ENCODE results near the gene PALD1. TPM values are rescaled to one million over a fixed set of nuclear protein-coding genes. Genes with fewer than 3 reads are reported as not detected.
A peak's percentile ranks its signal among the peaks of the same experiment; 100 is the strongest.

PALD1 gene
- polyA plus RNA-seq, 2 of the 4 experiments (the other 2 are of a cell fraction), result 3.6 to 5.5 TPM

DNA sequence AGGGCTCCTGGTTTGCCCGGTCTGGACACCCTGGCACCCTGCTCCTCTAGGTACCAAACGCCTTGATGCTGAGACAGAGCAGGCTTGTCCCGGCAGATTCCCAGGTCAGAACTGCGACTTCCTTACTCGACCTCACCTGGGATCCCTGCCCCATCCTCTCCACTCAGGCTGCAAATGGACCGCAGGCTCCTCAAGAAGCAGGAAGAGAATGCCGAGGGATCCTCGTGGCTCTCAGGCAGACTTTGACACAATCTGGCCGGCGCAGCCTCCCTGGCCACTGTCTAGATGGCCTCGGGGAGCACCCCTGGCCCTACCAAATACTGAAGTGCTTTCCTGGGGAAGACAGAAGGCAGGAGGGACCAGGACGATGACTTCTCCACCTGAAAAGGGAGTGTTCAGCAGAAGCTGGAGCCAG is 36.7 kb upstream of the PALD1 start:
- POLR2A ChIA-PET, result no interaction called here
- Histone ChIP-seq H3K4me2 (no peak overlapping the region), H3K9me3 (no peaks in the 10 kb centered on the region), H3K27ac (no peak overlapping the region), H3K4me1 (no peaks in the 10 kb centered on the region), H3K4me3 (no peak overlapping the region)
- TF ChIP-seq SREBF2 (IDR thresholded peaks at IDR 0.05), result no peak
- TF ChIP-seq BHLHE40 (IDR thresholded peaks at IDR 0.05; ENCODE audit: low read depth, low read length), result no peak
- TF ChIP-seq ESRRA (IDR thresholded peaks at IDR 0.05; ENCODE audit: borderline replicate concordance, low read length), result no peak
- TF ChIP-seq PBX3 (IDR thresholded peaks at IDR 0.05), result no peak
- no peak for TF ChIP-seq ELK1 (IDR thresholded peaks at IDR 0.05; ENCODE audit: low read depth, low read length)
- TF ChIP-seq CHD2 (IDR thresholded peaks at IDR 0.05; ENCODE audit: low read length, partially characterized antibody), result no peak
- FAIRE-seq (no peak), ATAC-seq (peak in 1 of 2 experiments; percentile 37; a peak in 3 of 6 replicates), DNase-seq (ENCODE audit: low read depth in 1 of 2, low spot score in 1 of 2) (no peak)
- CTCF ChIA-PET, result interaction anchor here (0.8 to 2.0 kb wide), 2 partner anchors 10 to 20 kb away, joined by 4 to 10 read pairs; no protein-coding TSS in a partner anchor
- WGBS (ENCODE audit: missing lambda C conversion rate), result 54% methylated on average over 10 of the region's 12 CpGs

DNA sequence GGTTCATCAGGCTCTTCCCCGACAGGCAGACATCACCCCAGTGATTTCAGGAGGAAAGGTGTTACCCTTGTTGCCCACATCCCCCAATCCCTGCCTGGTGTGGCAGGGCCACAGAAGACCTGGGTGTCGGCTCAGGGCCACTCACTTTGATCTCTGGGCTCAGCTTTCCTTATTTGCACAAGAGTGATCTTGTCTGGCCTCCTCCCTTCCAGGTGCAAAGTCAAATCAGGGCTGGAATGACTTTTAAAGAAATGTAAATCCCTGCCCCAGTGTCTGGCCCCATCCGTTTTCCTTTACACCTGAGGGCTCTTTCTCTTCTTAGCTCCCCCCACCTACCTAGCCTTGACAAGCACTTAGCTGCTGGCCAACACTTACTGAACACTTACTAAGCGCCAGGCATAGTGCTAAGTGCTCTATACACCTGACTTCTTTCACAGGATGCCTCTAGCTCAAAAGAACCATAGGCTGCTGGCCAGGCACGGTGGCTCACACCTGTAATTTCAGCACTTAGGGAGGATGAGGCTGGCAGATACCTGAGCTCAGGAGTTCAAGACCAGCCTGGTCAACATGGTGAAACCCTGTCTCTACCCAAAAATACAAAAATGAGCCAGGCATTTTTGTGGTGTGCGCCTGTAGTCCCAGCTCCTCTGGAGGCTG is 36.1 kb upstream of the PALD1 start:
- H3K4me3 ChIP-seq, result no peak overlapping the region
- 55% methylated on average over 6 of the region's 6 CpGs for WGBS (ENCODE audit: missing lambda C conversion rate)
- no peak overlapping the region for H3K4me2 ChIP-seq
- ATAC-seq (no peak), DNase-seq (ENCODE audit: low read depth in 1 of 2, low spot score in 1 of 2) (no peak), FAIRE-seq (no peak)
- H3K4me1 ChIP-seq, result no peaks in the 10 kb centered on the region
- ChIA-PET POLR2A (no interaction called here), CTCF (interaction anchor here (0.8 to 2.0 kb wide), 2 partner anchors 10 to 19 kb away, joined by 4 to 10 read pairs; no protein-coding TSS in a partner anchor)
- no peaks in the 10 kb centered on the region for H3K9me3 ChIP-seq
- TF ChIP-seq CHD4 (IDR thresholded peaks at IDR 0.05; ENCODE audit: borderline replicate concordance) (no peak), USF2 (IDR thresholded peaks at IDR 0.05) (no peak), RCOR1 (IDR thresholded peaks at IDR 0.05; ENCODE audit: low read depth, low read length) (no peak)
- no peak overlapping the region for H3K27ac ChIP-seq

- WGBS (ENCODE audit: missing lambda C conversion rate), result 77% methylated on average over 4 of the region's 4 CpGs
- Histone ChIP-seq H3K4me2 (no peak overlapping the region), H3K4me1 (no peaks in the 10 kb centered on the region), H3K27ac (no peak overlapping the region), H3K4me3 (no peak overlapping the region), H3K9me3 (no peaks in the 10 kb centered on the region)
- CTCF ChIA-PET, result interaction anchor here (12.4 kb wide), 1 partner anchor 18 kb away, joined by 86 read pairs; no protein-coding TSS in a partner anchor
- FAIRE-seq (no peak), DNase-seq (ENCODE audit: low read depth in 1 of 2, low spot score in 1 of 2) (no peak), ATAC-seq (no peak)
- TF ChIP-seq POLR2AphosphoS2 (conservative IDR thresholded peaks at IDR 0.05; ENCODE audit: low read length) (no peak), MAZ (IDR thresholded peaks at IDR 0.05; ENCODE audit: borderline replicate concordance, low read depth, low read length) (no peak), E2F6 (IDR thresholded peaks at IDR 0.05; ENCODE audit: borderline replicate concordance, low read depth) (no peak), MAFK (IDR thresholded peaks at IDR 0.05; ENCODE audit: partially characterized antibody) (no peak), ELK1 (IDR thresholded peaks at IDR 0.05; ENCODE audit: low read depth, low read length) (no peak), FOSL2 (IDR thresholded peaks at IDR 0.05) (no peak), FOSL2 (CRISPR knock-in tag; IDR thresholded peaks at IDR 0.05) (no peak), PBX3 (IDR thresholded peaks at IDR 0.05) (no peak), CHD2 (IDR thresholded peaks at IDR 0.05; ENCODE audit: low read length, partially characterized antibody) (no peak)
- TF ChIP-seq, protein P1, sequence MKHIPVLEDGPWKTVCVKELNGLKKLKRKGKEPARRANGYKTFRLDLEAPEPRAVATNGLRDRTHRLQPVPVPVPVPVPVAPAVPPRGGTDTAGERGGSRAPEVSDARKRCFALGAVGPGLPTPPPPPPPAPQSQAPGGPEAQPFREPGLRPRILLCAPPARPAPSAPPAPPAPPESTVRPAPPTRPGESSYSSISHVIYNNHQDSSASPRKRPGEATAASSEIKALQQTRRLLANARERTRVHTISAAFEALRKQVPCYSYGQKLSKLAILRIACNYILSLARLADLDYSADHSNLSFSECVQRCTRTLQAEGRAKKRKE (CRISPR knock-in tag; IDR thresholded peaks at IDR 0.05; ENCODE audit: low read depth), result no peak
- TF ChIP-seq, protein P2, sequence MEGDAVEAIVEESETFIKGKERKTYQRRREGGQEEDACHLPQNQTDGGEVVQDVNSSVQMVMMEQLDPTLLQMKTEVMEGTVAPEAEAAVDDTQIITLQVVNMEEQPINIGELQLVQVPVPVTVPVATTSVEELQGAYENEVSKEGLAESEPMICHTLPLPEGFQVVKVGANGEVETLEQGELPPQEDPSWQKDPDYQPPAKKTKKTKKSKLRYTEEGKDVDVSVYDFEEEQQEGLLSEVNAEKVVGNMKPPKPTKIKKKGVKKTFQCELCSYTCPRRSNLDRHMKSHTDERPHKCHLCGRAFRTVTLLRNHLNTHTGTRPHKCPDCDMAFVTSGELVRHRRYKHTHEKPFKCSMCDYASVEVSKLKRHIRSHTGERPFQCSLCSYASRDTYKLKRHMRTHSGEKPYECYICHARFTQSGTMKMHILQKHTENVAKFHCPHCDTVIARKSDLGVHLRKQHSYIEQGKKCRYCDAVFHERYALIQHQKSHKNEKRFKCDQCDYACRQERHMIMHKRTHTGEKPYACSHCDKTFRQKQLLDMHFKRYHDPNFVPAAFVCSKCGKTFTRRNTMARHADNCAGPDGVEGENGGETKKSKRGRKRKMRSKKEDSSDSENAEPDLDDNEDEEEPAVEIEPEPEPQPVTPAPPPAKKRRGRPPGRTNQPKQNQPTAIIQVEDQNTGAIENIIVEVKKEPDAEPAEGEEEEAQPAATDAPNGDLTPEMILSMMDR (IDR thresholded peaks at IDR 0.05), result no peak
- POLR2A ChIA-PET, result no interaction called here
Measured at GRCh38 chr10:70444744-70445143, 33.8 kb upstream of the PALD1 start.

Data from A549 (cell line).